ENCODE results near the gene KCNK3.
"Not testable (repeated sequence)": the region's sequence is repeated elsewhere in the genome, so short reads cannot be mapped to it uniquely, and the experiment has no call there.

The KCNK3 gene

GRCh38 chr2:26760991-26761390 lies 68.5 kb downstream of the KCNK3 start:
- DNase-seq, result not testable (repeated sequence)

- no peak for DNase-seq
Observed at GRCh38 chr2:26763019-26763418, 70.5 kb downstream of the KCNK3 start.

- DNase-seq, result peak; percentile 82
Observed at GRCh38 chr2:26764078-26764887, 71.8 kb downstream of the KCNK3 start, which contains the start of gene SLC35F6. Gene SLC35F6 (plus strand): TSS chr2:26764284. CDS start chr2:26764350, 66 bp downstream.

GRCh38 chr2:26764906-26765305 lies 72.4 kb downstream of the KCNK3 start:
- no peak for DNase-seq

- DNase-seq, result no peak
Observed at GRCh38 chr2:26765475-26766200, 73.1 kb downstream of the KCNK3 start.

GRCh38 chr2:26767129-26767528 lies 74.6 kb downstream of the KCNK3 start:
- no peak for DNase-seq

GRCh38 chr2:26767894-26768487 lies 75.5 kb downstream of the KCNK3 start:
- no peak for DNase-seq

- DNase-seq, result no peak
Observed at GRCh38 chr2:26768759-26769088, 76.2 kb downstream of the KCNK3 start.

GRCh38 chr2:26769089-26769761 lies 76.7 kb downstream of the KCNK3 start:
- DNase-seq, result peak; percentile 78

- no peak for DNase-seq
Observed at GRCh38 chr2:26770986-26771586, 78.6 kb downstream of the KCNK3 start.

- peak; percentile 22 for DNase-seq
Observed at GRCh38 chr2:26772064-26773001, 79.8 kb downstream of the KCNK3 start.

- no peak for DNase-seq
Observed at GRCh38 chr2:26776195-26776800, 83.8 kb downstream of the KCNK3 start.

- DNase-seq, result no peak
Observed at GRCh38 chr2:26778098-26778497, 85.6 kb downstream of the KCNK3 start.

GRCh38 chr2:26778507-26778906 lies 86.0 kb downstream of the KCNK3 start:
- no peak for DNase-seq

GRCh38 chr2:26780203-26780760 lies 87.8 kb downstream of the KCNK3 start:
- DNase-seq, result no peak

Measured in CD4-positive, alpha-beta T cell treated with Interleukin-15 for 1 hour (primary cell).